ENCODE results near the gene CENPP.

DNA sequence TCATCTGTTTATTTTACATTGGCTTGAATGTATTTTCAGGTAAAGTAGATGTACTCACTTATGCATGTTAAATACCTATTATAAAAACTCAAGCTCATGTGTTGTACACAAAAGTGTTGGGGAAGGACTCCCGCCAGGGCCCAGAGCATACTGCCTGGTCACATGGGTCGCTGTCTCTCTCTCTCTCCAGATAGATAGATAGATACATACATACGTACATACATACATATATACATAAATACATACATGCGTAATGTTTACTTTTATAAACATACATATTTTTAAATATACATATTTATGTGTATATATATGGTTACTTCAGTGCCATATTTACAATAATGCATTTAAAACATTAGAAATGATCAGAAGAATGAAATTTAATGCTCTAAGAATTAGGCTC is 131.8 kb downstream of the CENPP start:
- TF ChIP-seq, protein P1, sequence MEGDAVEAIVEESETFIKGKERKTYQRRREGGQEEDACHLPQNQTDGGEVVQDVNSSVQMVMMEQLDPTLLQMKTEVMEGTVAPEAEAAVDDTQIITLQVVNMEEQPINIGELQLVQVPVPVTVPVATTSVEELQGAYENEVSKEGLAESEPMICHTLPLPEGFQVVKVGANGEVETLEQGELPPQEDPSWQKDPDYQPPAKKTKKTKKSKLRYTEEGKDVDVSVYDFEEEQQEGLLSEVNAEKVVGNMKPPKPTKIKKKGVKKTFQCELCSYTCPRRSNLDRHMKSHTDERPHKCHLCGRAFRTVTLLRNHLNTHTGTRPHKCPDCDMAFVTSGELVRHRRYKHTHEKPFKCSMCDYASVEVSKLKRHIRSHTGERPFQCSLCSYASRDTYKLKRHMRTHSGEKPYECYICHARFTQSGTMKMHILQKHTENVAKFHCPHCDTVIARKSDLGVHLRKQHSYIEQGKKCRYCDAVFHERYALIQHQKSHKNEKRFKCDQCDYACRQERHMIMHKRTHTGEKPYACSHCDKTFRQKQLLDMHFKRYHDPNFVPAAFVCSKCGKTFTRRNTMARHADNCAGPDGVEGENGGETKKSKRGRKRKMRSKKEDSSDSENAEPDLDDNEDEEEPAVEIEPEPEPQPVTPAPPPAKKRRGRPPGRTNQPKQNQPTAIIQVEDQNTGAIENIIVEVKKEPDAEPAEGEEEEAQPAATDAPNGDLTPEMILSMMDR (IDR thresholded peaks at IDR 0.05; ENCODE audit: low read depth, low read length, missing input control), result no peak
- TF ChIP-seq, protein P2, sequence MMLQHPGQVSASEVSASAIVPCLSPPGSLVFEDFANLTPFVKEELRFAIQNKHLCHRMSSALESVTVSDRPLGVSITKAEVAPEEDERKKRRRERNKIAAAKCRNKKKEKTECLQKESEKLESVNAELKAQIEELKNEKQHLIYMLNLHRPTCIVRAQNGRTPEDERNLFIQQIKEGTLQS (IDR thresholded peaks at IDR 0.05), result no peak
- TF ChIP-seq SP1 (IDR thresholded peaks at IDR 0.05), result no peak
- no peak for TF ChIP-seq NR2F2 (IDR thresholded peaks at IDR 0.05)
